GM19193 (cell line): ENCODE measurements around the gene FXYD5.

ENCODE experiments used
- POLR2A ChIP-seq: IDR thresholded peaks from 4 replicates; pipeline ENCODE4 v1.6.1; 2011; ENCODE audit not compliant: insufficient read depth, insufficient read length; ENCODE audit errors: extremely low read depth

FXYD5 gene

DNA sequence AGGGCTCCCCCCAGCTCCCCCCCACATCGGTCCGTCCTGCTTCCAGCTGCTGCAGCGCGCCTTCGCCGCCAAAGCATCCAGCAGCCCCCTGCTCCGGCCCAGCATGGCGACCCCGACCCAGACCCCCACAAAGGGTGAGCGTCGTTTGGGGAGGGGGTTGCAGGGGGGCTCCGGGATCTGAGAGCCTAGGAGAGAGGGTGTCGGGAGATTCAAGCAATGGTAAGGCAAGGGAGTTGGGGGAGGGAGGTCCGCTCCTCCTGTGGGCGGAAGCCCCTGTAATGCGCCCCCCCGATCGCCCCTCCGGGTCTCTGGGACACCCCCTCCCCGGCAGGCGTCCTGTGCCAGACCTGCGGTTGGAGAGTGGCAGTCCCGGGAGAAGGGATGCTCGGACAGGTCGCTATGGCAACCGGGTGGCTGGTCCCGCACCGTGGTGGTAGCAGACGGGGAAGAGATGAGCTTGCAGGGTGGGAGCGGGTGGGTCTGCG lies 11.3 kb upstream of the FXYD5 start, which contains the start of gene FXYD7:
FXYD7 (plus strand) TSS at position 25 of the 485 bp plus-strand sequence; CDS start at position 104, 79 bp downstream.
- TF ChIP-seq POLR2A = no peak

DNA sequence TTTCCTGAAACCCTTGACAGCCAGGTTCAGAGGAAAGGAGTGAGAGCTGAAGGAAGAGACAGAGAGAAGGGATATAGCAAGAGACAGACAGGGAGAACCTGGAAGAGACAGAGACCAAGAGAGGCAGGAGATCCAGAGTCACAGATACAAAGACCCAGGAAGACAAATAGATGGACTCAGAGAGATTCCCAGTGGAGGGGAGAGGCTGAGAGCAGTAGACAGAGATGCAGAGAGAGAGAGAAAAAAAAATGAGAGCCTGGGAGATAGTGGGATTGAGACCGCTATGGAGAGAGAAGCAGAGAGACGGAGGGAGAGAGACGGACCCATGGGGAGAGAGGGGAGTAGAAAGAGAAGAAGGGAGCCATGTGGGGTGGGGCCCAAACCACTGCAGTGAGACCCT lies 10.7 kb upstream of the FXYD5 start:
- no peak for TF ChIP-seq POLR2A

DNA sequence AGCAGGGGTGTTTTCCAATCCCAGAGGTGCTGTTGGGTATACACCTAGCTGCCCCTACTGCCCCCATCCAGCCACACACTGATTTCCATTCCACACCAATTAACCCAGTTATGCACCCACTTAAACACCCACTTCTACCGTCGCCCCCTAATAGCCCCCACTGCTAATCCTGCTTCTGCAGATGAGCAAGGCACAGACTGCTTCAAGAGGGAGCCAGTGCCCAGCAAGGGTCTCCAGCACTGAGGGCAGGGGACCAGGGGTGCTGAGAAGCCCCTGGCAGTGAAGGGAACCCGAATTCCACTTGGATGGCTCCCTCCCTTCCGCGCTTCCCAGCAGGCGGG lies 10.3 kb upstream of the FXYD5 start:
- no peak for TF ChIP-seq POLR2A

DNA sequence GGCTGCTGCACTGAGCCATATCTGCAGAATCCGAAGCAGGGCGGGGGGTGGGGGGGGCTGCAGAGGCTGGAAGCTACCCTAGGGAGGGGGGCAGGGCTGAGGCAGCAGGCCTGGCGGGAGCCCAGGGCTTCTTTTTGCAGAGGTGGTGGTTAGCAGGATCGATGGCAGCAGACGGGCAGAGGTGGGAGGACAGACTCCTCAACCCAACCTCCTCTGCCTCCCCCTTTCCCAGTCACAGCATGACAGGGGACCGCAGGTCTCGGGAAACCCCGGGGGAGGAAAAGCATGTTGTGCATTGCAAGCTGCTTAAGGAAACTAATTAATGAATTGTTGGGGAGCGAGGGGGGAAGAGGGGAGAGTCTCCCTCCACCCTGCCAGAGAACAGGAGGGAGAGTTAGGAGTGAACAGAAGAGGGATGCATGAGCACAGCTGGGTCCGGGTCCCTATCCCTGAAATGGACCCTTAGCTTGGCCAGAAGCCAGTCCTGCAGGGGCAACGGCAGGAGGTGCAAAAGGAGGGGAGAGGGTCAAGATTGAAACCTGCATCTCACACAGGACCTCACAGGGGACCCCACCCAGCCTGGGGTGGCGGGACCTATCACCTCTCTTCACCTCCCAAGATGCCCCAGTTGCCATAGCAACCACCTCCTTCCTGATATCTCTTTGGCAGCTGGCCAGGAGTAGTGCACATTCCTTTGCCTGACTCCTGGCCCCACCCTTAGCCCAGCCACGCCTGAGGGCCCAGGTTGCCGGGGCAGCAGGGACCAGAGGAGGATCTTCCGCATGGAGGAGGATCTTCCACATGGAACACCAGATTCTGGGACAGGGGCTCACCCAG lies 9.7 kb upstream of the FXYD5 start:
- TF ChIP-seq POLR2A = no peak

DNA sequence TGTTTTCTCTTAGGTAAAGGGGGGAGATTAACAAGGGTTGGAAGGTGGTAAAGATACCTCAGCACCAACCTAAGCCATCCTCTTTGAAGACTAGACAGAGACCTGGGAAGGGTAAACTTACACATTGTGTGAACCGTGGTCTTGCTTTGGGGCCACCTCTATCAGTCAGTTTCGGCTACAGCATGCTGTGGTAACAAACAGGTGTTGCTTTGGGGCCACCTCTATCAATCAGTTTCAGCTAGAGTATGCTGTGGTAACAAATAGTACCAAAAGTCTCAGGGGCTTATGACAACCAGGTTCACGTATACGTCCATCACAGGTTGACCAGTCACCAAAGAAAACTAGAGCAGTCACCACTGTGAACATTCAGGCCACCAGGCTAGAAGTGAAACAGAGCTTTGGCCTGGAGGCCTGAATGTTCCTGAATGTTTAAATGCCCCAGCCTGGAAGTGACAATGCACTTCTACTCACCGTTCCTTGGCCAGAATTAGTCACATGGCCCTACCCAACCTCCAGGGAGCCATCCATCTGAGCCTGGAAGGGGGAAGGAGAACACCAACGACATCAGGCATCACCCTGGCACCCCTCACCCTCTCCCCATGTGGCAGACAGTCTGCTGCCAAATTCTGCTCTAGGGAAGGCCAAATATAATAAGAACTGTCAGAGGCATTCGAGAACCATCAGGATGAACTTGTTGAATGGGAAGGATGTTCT lies 7.6 kb upstream of the FXYD5 start:
- no peak for TF ChIP-seq POLR2A

DNA sequence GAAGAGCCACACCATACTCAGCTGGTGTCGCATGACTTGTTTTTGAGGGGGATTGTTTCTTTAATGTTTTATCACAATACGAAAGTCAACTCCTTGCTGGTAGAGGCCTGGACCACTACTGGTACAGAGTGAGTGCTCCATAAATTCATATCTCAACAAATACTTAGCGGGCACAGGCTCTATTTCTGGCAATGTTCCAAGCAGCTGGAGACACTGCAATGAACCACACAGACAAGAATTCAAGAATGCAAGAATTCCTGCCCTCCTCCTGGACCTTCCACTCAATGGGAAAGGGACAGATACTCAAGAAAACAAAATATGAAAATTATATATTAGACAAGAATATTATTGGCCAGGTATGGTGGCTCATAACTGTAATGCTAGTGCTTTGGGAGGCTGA lies 5.1 kb upstream of the FXYD5 start:
- TF ChIP-seq POLR2A = no peak

DNA sequence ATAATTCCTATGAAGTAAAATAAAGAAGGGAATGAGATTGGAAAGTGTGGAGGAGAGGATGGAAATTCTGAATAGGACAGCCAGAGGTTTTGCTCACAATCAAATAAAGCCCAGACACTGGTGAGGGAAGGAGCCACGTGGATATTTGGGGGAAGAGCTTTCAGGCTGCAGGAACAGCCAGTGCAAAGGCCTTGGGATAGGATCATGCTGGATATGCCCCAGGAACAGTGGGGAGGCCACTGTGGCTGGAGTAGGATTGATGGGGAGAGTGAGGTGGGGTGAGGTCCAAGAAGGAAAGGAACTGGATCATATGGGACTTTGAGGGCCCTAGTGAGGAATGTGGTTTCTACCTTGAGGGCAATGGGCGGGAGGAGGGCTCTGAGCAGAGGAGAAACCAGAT lies 4.1 kb upstream of the FXYD5 start:
- TF ChIP-seq POLR2A = no peak

DNA sequence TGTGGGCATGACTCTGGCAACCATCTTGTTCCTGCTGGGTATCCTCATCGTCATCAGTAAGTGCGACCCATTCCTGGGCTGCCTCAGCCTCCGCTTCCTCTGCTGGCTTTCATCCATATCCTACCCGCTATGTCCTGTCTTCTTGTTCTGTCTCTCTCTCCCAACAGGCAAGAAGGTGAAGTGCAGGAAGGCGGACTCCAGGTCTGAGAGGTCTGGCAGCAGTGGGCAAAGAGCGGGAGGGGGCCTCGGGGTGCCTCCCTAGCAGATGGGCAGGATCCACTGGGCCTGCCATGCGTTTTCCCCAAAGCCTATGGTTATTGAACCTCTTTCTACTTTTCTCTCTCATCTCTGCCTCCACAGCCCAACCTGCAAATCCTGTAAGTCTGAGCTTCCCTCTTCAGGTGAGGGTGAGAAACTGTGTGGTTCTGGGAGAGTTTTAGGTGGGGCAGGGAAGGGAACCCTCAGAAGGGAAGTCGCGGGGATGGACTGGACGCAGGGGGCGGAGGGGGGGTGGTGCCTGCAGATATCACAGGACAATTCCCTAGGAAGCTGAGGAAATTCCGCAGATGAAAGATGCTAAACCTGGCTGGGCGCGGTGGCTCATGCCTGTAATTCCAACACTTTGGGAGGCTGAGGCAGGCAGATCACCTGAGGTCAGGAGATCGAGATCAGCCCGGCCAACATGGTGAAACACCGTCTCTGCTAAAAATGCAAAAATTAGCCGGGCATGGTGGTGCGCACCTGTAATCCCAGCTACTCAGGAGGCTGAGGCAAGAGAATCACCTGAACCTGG lies 3.1 kb upstream of the FXYD5 start:
- no peak for TF ChIP-seq POLR2A

DNA sequence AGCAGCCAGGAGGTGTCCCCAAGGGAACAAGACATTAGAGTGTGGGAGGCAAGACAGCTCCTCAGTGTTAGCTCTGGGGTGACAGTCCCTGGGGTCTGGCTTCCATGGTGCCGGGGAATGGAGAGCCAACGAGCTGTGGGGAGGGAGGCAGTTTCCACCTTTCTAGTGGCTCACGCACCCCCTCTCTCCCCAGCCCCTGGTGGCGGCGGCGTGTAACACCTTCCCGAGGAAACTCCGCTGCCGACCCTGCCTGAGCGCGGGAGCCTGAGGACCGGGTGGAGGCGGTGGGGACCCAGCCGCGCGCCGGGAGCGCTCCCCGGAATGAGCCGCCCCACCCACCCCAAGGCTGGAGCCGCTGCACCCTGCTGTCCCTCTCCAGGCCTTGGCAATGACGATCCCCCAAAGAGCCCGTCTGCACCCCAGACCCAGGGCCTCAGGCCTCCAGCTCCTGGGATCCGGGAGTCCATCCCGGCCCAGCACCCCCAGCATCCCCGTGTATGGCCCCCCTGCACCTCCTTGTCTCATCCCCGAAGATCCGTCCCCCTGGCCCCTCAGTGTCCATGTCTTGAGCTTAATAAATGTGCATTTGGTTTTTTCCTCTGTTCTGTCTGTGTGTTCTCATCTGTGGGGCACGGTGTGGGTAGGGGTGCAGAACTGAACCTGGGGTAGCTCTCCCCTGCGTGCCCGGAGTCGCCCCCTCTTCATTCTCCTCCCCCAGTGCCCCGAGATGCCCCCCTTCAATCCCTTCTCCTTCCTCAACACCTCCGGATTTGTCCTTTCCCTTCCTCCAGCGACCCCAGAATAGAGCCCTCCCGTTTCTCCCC lies 622 bp upstream of the FXYD5 start:
- TF ChIP-seq POLR2A = no peak

DNA sequence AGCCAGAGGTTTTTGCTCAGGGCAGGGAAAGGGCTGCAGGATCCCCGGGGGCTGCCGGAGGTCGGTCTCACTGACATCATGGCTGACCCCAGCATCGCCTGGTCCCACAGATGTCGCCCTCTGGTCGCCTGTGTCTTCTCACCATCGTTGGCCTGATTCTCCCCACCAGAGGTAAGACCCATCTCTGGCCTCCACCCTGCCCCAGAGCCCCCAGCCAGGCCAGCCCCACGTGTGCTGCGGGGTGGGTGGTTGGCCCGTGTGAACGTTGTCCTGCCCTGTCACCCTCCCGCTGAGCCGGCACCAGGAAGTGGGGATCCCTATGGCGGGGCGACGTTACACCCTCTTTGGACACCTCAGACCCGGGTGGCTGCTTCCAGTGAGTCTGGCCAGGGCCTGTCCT lies 906 bp downstream of the FXYD5 start:
- no peak for TF ChIP-seq POLR2A

DNA sequence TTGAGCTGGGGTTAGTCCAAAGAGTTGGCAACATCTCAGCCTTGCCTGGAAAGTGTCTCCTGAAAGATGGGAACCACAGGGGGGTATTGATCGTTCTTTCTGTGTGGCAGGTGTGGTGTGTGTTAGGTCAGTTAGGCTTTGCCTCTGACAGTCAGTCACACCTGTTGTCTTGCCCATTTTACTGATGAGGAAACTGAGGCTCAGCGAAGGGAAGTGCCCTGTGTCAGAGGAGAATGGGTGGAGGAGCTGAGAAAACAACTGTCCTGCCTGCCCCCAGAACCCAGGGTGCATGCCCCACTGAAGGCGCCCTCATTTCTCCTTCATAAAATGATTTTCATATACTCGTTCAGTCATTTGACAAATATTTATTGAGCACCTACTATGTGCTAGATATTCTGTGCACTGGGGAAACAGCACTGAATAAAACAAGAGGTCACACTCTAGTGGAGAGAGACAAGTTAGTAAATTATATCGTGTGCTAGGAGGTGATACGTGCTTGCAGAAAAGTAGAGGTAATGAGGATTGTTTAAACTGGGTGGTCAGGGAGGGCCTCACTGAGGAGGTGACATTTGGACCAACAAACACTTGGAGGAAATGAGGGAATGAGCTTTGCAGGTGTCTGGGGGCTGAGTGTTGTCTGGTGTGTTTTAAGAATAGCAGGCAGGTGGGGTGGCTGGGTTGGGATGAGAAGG lies 1.6 kb downstream of the FXYD5 start:
- TF ChIP-seq POLR2A = no peak

DNA sequence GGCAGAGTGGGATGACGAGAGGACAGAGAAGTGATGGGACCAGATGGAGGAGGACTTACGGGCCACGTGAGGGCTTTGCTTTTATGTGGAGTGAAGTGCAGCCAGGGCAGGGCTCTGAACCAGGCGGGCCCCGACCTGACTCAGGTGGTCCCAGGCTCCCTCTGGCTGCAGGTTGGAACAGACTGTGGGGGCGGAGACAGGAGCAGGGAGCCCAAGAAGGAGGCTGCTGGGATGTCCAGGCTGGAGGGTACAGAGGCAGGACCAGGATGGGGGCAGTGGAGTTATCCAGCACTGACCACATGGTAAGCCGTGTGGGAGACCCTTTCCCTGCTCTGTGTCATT lies 2.1 kb downstream of the FXYD5 start:
- TF ChIP-seq POLR2A = no peak

DNA sequence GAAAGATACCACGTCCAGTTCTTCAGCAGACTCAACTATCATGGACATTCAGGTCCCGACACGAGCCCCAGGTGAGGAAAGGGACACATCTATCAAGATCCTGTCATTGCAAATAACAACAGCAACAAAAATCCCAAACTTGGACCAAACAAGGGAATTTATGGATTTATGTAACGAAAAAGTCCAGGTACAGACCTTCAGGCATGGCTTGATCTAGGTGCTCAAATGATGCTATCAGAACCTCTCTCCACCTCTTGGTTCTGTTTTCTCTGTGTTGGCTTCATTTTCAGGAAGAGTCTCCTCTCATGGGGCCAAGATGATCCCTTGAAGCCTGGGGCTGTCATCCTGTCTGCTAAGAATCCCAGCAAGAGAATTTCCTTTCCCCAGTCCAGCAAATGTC lies 2.9 kb downstream of the FXYD5 start:
- TF ChIP-seq POLR2A = no peak

DNA sequence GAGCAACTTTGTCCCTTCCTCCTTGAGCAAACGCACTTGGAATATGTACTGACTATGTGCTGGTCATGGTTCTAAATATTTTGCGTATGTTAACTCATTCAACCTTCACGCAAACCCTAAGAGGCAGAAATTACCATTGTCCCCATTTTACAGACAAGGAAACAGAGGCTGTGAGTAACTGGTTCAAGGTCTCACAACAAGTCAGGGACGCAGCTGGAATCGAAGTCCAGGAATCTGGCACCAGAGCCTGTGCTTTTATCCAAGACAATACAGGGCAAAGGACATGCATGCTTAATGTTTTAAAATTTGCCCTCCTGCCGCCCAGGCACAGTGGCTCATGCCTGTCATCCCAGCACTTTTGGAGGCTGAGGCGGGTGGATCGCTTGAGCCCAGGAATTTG lies 5.1 kb downstream of the FXYD5 start:
- no peak for TF ChIP-seq POLR2A
